Liver (tissue), 9 donors: ENCODE measurements around the gene ACIN1. TPM values are rescaled to one million over a fixed set of nuclear protein-coding genes. Genes with fewer than 3 reads are reported as not detected.

Source experiments
- DNase-seq: peaks from one replicate; pipeline ENCODE4 v3.0.0-alpha.2; 2017; ENCODE audit warnings: low spot score
- H3K27ac ChIP-seq, 2 donors: one replicate each; pipeline ENCODE4 v1.7.0; 2013; ENCODE audit warnings: inconsistent platforms in 2 of 2, low read length in 2 of 2, control low read depth in 1 of 2, low read depth in 1 of 2, mild to moderate bottlenecking in 1 of 2
- H3K27me3 ChIP-seq, 4 donors: one replicate each; pipeline versions ENCODE4 v1.6.1 to v1.7.0; 2013; ENCODE audit warnings: low read length in 3 of 4, inconsistent platforms in 1 of 4, mild to moderate bottlenecking in 1 of 4, moderate library complexity in 1 of 4; ENCODE audit not compliant: control insufficient read depth in 4 of 4, insufficient read depth in 4 of 4
- H3K36me3 ChIP-seq, 4 donors: one replicate each; pipeline versions ENCODE4 v1.6.1 to v1.7.0; 2013; ENCODE audit warnings: low read length in 3 of 4, mild to moderate bottlenecking in 3 of 4, low read depth in 1 of 4, moderate library complexity in 1 of 4; ENCODE audit not compliant: control insufficient read depth in 4 of 4, insufficient read depth in 3 of 4
- H3K4me1 ChIP-seq, 4 donors: one replicate each; pipeline versions ENCODE4 v1.6.1 to v1.7.0; 2013; ENCODE audit warnings: low read length in 3 of 4, mild to moderate bottlenecking in 3 of 4, moderate library complexity in 1 of 4; ENCODE audit not compliant: control insufficient read depth in 4 of 4, insufficient read depth in 4 of 4
- H3K4me3 ChIP-seq, 3 donors: one replicate each; pipeline versions ENCODE4 v1.6.1 to v1.7.0; 2013; ENCODE audit warnings: low read length in 3 of 3, control low read depth in 1 of 3, low read depth in 1 of 3, mild to moderate bottlenecking in 1 of 3
- H3K9ac ChIP-seq, 2 donors: one replicate each; pipeline ENCODE4 v1.7.0; 2013; ENCODE audit warnings: low read length in 2 of 2, mild to moderate bottlenecking in 2 of 2, moderate library complexity in 2 of 2, control low read depth in 1 of 2, low read depth in 1 of 2
- H3K9me3 ChIP-seq, 4 donors: one replicate each; pipeline versions ENCODE4 v1.6.1 to v1.7.0; 2013; ENCODE audit warnings: low read length in 3 of 4; ENCODE audit not compliant: control insufficient read depth in 4 of 4
- ATF3 ChIP-seq: IDR thresholded peaks from 2 replicates; pipeline ENCODE4 v1.6.1; 2016; ENCODE audit warnings: antibody characterized with exemption
- EGR1 ChIP-seq, 2 donors: IDR thresholded peaks; 2 replicates each; pipeline ENCODE4 v1.6.1; 2016 to 2018; ENCODE audit warnings: antibody characterized with exemption in 2 of 2, low read depth in 2 of 2
- FOXA1 ChIP-seq: IDR thresholded peaks from 2 replicates; pipeline ENCODE4 v1.6.1; 2016; ENCODE audit warnings: antibody characterized with exemption
- FOXA2 ChIP-seq: IDR thresholded peaks from 2 replicates; pipeline ENCODE4 v1.6.1; 2016; ENCODE audit warnings: antibody characterized with exemption
- GABPA ChIP-seq, 2 donors: IDR thresholded peaks in 1 of 2; conservative IDR thresholded peaks in 1 of 2; 2 replicates each; pipeline ENCODE4 v1.6.1; 2016; ENCODE audit warnings: antibody characterized with exemption in 2 of 2, mild to moderate bottlenecking in 1 of 2, moderate library complexity in 1 of 2
- JUND ChIP-seq, 2 donors: IDR thresholded peaks; 2 replicates each; pipeline ENCODE4 v1.6.1; 2016; ENCODE audit warnings: antibody characterized with exemption in 2 of 2
- MAX ChIP-seq: IDR thresholded peaks from 2 replicates; pipeline ENCODE4 v1.6.1; 2016; ENCODE audit warnings: antibody characterized with exemption
- NR2F2 ChIP-seq: IDR thresholded peaks from 2 replicates; pipeline ENCODE4 v1.6.1; 2016; ENCODE audit warnings: antibody characterized with exemption
- RAD21 ChIP-seq, 2 donors: IDR thresholded peaks; 2 replicates each; pipeline ENCODE4 v1.6.1; 2016; ENCODE audit warnings: antibody characterized with exemption in 2 of 2, mild to moderate bottlenecking in 2 of 2
- RXRA ChIP-seq, 2 donors: IDR thresholded peaks; 2 replicates each; pipeline ENCODE4 v1.6.1; 2017 to 2018; ENCODE audit warnings: antibody characterized with exemption in 2 of 2, mild to moderate bottlenecking in 1 of 2
- SP1 ChIP-seq: IDR thresholded peaks from 2 replicates; pipeline ENCODE4 v1.6.1; 2018; ENCODE audit warnings: antibody characterized with exemption, mild to moderate bottlenecking
- YY1 ChIP-seq: IDR thresholded peaks from 2 replicates; pipeline ENCODE4 v1.6.1; 2016; ENCODE audit warnings: antibody characterized with exemption, mild to moderate bottlenecking
- WGBS: extraction: QIAGEN DNeasy Blood & Tissue Kit; methylation state at CpG from one replicate; pipeline ENCODE4 v1.1.7; 2013; 5-methylcytosine and 5-hydroxymethylcytosine counted together
- polyA plus RNA-seq, 2 donors: library from polyadenylated mRNA; stranded (reverse) in 1 of 2; unstranded in 1 of 2; fragments of 200-250 nt in 1 of 2; fragments of >200 nt in 1 of 2; fragmentation: Nextera tagmentation in 1 of 2; extraction: Ambion mirVana in 1 of 2; gene quantifications; one replicate each; pipeline versions ENCODE4 v1.2.1 to v1.2.3, GENCODE V29; 2013 to 2015
- total RNA-seq, 2 donors: library from RNA; depleted of rRNA; stranded (reverse); fragments of >200 nt; gene quantifications; one replicate each; pipeline ENCODE4 v1.2.3, GENCODE V29; 2014
- TF ChIP-seq, protein P1 (sequence below): IDR thresholded peaks from 2 replicates; pipeline ENCODE4 v1.6.1; 2016; ENCODE audit warnings: antibody characterized with exemption, mild to moderate bottlenecking
- TF ChIP-seq, protein P2 (sequence below): fragments of 150-350 bp; IDR thresholded peaks from 2 replicates; pipeline ENCODE4 v1.5.1; 2017; ENCODE audit warnings: improper control_type of control experiment, low read depth, low read length; ENCODE audit not compliant: missing input control
- TF ChIP-seq, protein P3 (sequence below): IDR thresholded peaks from 2 replicates; pipeline ENCODE4 v1.6.1; 2016; ENCODE audit warnings: antibody characterized with exemption
- donor health status: healthy.
- donor health status: healthy.
- donor health status: healthy.
- donor health status: healthy.
- donor health status: healthy.

ACIN1 gene
- total and polyA plus RNA-seq, 4 donors: 8.1 to 50.6 (median 37.1) TPM

GRCh38 chr14:23118506-23119362, 23.8 kb upstream of the ACIN1 start, which contains the start of gene CEBPE:
Gene CEBPE (minus strand): TSS chr14:23119255. CDS start chr14:23119091, 164 bp downstream.
- Histone ChIP-seq H3K27me3 (no peaks in the 10 kb centered on the region), H3K36me3 (no peaks in the 10 kb centered on the region), H3K9me3 (no peaks in the 10 kb centered on the region), H3K4me3 (no peak within 1 kb of the TSS), H3K9ac (no peak within 1 kb of the TSS), H3K27ac (no peak within 1 kb of the TSS), H3K4me1 (peaks cover 0 to 5% (median 2%) of the 10 kb centered on the region in 4 donors)
- WGBS: 86% methylated on average over 32 of the region's 32 CpGs
- no peak for TF ChIP-seq SP1
- no peak for TF ChIP-seq FOXA2
- no peak for TF ChIP-seq YY1
- DNase-seq: no peak

DNA sequence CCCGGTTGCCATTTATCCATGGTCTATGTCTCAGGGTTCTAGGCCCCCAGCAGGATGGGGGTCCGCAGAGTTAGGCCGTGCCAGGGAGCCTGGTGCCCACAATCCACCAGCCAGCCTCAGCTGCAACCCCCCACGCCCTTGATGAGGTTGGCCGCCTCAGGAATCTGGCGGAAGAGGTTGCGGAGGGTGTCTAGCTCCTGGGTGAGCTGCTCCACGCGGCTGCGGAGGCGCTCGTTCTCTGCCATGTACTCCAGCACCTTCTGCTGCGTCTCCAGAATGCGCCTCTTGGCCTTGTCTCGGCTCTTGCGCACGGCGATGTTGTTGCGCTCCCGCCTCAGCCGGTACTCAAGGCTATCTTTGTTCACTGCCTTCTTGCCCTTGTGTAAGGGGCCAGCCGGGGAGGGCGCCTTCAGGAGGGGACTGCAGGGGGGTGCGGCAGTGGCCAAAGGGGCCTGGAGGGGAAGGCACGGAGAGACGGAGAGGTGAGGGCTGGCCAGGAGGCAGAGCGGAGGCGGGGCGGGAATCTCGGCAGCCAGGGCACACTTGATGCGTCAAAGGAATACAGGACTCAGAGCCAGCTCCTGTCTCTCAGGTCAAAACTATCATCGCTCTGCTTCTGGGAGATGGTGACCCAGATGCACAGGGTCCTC, 22.6 kb upstream of the ACIN1 start:
- TF ChIP-seq RXRA (IDR thresholded peaks at IDR 0.05) (no peak), ATF3 (no peak), RAD21 (IDR thresholded peaks at IDR 0.05) (no peak), FOXA2 (no peak), NR2F2 (no peak), GABPA (IDR thresholded peaks at IDR 0.05 in 1 of 2, conservative IDR thresholded peaks at IDR 0.05 in 1 of 2) (no peak), FOXA1 (no peak), JUND (IDR thresholded peaks at IDR 0.05) (no peak), EGR1 (IDR thresholded peaks at IDR 0.05; ENCODE audit: low read depth in 2 of 2) (no peak), MAX (no peak), YY1 (no peak)
- TF ChIP-seq, protein P1, sequence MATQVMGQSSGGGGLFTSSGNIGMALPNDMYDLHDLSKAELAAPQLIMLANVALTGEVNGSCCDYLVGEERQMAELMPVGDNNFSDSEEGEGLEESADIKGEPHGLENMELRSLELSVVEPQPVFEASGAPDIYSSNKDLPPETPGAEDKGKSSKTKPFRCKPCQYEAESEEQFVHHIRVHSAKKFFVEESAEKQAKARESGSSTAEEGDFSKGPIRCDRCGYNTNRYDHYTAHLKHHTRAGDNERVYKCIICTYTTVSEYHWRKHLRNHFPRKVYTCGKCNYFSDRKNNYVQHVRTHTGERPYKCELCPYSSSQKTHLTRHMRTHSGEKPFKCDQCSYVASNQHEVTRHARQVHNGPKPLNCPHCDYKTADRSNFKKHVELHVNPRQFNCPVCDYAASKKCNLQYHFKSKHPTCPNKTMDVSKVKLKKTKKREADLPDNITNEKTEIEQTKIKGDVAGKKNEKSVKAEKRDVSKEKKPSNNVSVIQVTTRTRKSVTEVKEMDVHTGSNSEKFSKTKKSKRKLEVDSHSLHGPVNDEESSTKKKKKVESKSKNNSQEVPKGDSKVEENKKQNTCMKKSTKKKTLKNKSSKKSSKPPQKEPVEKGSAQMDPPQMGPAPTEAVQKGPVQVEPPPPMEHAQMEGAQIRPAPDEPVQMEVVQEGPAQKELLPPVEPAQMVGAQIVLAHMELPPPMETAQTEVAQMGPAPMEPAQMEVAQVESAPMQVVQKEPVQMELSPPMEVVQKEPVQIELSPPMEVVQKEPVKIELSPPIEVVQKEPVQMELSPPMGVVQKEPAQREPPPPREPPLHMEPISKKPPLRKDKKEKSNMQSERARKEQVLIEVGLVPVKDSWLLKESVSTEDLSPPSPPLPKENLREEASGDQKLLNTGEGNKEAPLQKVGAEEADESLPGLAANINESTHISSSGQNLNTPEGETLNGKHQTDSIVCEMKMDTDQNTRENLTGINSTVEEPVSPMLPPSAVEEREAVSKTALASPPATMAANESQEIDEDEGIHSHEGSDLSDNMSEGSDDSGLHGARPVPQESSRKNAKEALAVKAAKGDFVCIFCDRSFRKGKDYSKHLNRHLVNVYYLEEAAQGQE: no peak
- TF ChIP-seq, protein P2, sequence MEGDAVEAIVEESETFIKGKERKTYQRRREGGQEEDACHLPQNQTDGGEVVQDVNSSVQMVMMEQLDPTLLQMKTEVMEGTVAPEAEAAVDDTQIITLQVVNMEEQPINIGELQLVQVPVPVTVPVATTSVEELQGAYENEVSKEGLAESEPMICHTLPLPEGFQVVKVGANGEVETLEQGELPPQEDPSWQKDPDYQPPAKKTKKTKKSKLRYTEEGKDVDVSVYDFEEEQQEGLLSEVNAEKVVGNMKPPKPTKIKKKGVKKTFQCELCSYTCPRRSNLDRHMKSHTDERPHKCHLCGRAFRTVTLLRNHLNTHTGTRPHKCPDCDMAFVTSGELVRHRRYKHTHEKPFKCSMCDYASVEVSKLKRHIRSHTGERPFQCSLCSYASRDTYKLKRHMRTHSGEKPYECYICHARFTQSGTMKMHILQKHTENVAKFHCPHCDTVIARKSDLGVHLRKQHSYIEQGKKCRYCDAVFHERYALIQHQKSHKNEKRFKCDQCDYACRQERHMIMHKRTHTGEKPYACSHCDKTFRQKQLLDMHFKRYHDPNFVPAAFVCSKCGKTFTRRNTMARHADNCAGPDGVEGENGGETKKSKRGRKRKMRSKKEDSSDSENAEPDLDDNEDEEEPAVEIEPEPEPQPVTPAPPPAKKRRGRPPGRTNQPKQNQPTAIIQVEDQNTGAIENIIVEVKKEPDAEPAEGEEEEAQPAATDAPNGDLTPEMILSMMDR: no peak
- TF ChIP-seq, protein P3, sequence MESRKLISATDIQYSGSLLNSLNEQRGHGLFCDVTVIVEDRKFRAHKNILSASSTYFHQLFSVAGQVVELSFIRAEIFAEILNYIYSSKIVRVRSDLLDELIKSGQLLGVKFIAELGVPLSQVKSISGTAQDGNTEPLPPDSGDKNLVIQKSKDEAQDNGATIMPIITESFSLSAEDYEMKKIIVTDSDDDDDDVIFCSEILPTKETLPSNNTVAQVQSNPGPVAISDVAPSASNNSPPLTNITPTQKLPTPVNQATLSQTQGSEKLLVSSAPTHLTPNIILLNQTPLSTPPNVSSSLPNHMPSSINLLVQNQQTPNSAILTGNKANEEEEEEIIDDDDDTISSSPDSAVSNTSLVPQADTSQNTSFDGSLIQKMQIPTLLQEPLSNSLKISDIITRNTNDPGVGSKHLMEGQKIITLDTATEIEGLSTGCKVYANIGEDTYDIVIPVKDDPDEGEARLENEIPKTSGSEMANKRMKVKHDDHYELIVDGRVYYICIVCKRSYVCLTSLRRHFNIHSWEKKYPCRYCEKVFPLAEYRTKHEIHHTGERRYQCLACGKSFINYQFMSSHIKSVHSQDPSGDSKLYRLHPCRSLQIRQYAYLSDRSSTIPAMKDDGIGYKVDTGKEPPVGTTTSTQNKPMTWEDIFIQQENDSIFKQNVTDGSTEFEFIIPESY: no peak
- Histone ChIP-seq H3K4me1 (peaks cover 0 to 5% (median 2%) of the 10 kb centered on the region in 4 donors), H3K27me3 (no peaks in the 10 kb centered on the region), H3K36me3 (no peaks in the 10 kb centered on the region), H3K4me3 (no peak overlapping the region), H3K9me3 (no peaks in the 10 kb centered on the region), H3K9ac (no peak overlapping the region), H3K27ac (no peak overlapping the region)
- DNase-seq: no peak
- WGBS: 86% methylated on average over 32 of the region's 32 CpGs
